GM21717 (cell line): Measurements from ENCODE around the gene STOM.

Source experiments
- ATAC-seq: cut with Tn5 transposase; IDR thresholded peaks from one replicate; pipeline ENCODE4 v1.9.1; 2021; ENCODE audit warnings: mild to moderate bottlenecking, moderate library complexity; ENCODE audit not compliant: unreplicated experiment

The STOM gene

GRCh38 chr9:121289026-121289771, 80.9 kb downstream of the STOM start:
- ATAC-seq = no peak
